Measurements from ENCODE around the gene COX8C.
"Not testable (repeated sequence)": the region's sequence is repeated elsewhere in the genome, so short reads cannot be mapped to it uniquely, and the experiment has no call there.

COX8C gene

DNA sequence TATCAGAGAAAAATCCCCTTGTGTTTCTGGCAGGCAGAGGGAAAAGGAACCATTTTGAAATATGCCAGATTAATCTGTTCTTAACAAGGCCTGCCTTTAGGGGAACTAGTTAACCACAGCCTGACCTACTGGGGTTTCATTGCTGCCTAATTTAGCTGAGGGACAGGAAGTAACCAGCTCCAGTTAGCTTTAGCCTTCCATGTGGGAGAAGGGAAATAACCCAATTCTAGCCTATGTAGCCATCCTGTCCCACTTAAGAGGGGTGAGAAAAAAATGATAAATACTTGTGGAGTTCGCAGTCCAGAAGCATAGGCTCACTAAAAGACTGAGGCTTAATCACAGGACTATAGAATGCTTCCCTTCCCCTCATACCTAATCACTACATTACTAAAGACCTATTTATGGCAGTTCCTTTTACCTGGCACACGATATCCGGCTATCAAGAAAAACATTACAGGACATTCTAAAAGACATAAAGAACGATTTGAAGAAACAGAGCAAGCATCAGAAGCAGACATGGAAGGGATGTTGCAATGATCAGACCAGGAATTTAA lies 22.8 kb downstream of the COX8C start:
- no peak for DNase-seq
- no peak for TF ChIP-seq POLR2A (IDR thresholded peaks at IDR 0.05; ENCODE audit: low read length)
- no peak for TF ChIP-seq GATA1 (IDR thresholded peaks at IDR 0.05; ENCODE audit: low read depth, low read length)

DNA sequence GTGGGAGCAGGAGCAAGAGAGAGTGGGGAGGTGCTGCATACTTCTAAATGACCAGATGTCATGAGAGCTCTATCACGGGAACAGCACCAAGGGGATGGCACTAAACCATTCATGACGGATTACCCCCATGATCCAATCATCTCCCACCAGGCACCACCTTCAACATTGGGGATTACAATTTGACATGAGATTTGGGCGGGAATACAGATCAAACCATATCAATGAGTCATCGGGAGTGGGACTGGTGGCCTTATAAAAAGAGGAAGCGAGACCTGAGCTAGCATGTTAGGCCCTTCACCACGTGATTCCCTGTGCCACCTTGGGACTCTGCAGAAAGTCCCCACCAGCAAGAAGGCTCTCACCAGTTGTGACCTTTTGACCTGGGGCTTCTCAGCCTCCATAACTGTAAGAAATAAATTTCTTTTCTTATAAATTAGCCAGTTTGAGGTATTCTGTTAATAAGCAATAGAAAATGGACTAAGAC lies 28.7 kb downstream of the COX8C start:
- no peak for DNase-seq
- TF ChIP-seq GATA1 (IDR thresholded peaks at IDR 0.05; ENCODE audit: low read depth, low read length) (no peak), POLR2A (IDR thresholded peaks at IDR 0.05; ENCODE audit: low read length) (no peak)

DNA sequence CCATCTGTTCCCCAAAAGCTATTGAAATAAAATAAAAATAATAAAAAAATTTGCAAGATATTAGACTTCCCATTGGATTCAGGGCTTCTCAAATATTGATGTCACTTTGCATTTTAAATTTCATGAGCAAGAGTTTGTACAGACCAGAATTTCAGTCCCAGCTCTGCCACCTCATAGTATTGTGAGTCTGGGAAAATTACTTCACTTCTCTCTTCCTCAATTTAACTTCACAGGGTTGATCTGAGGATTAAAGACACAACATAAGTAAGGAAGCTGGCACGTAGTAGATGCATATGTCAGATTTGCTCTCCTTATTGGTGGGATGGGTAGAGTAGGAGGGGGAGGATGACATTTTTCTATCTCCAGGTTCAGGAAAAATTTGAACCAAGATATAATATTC lies 32.8 kb downstream of the COX8C start:
- DNase-seq: no peak
- TF ChIP-seq POLR2A (IDR thresholded peaks at IDR 0.05; ENCODE audit: low read length): no peak
- TF ChIP-seq GATA1 (IDR thresholded peaks at IDR 0.05; ENCODE audit: low read depth, low read length): no peak

DNA sequence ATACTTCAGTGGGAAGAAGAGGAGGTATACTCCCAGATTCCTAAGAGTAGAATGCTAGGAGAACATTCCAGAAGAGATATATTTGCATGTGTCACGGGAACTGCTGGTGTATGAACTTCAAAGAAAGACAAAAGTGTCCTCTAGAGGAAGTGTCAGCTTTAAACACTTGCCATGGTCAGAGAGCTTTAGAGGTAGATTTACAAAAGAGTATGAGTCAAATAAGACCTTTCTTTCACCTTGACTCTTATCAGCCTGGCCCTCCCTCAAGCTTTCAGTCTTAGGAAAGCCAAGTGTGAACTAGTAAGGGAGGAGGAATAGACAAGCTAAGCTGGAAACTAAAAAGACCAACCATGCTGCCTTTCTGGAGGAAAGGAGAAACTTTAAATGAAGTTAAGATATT lies 34.7 kb downstream of the COX8C start:
- DNase-seq: no peak
- TF ChIP-seq GATA1 (IDR thresholded peaks at IDR 0.05; ENCODE audit: low read depth, low read length) (no peak), POLR2A (IDR thresholded peaks at IDR 0.05; ENCODE audit: low read length) (no peak)

DNA sequence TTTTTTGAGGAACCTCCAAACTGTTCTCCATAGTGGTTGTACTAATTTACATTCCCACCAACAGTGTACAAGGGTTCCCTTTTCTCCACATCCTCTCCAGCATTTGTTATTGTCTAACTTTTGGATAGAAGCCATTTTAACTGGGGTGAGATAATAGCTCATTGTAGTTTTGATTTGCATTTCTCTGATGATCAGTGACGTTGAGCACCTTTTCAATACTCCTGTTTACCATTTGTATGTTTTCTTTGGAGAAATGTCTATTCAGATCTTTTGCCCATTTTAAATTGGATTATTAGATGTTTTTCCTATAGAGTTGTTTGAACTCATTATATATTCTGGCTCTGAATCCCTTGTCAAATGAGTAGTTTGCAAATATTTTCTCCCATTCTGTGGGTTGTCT lies 37.3 kb downstream of the COX8C start:
- not testable (repeated sequence) for DNase-seq

DNA sequence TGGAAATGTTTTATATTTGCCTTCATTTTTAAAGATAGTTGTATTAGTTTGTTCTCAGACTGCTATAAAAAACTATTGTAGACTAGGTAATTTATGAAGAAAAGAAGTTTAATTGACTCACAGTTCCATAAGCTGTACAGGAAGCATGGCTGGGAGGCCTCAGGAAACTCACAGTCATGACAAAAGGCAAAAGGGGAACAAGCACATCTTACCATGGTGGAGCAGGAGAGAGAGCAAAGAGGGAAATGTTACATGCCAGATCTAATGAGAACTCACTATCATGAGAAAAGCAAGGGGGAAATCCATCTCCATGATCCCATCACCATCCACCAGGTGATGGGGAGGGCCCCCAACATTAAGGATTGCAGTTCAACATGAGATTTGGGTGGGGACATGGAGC lies 48.2 kb downstream of the COX8C start:
- no peak for TF ChIP-seq POLR2A (IDR thresholded peaks at IDR 0.05; ENCODE audit: low read length)
- TF ChIP-seq GATA1 (IDR thresholded peaks at IDR 0.05; ENCODE audit: low read depth, low read length): no peak
- no peak for DNase-seq

DNA sequence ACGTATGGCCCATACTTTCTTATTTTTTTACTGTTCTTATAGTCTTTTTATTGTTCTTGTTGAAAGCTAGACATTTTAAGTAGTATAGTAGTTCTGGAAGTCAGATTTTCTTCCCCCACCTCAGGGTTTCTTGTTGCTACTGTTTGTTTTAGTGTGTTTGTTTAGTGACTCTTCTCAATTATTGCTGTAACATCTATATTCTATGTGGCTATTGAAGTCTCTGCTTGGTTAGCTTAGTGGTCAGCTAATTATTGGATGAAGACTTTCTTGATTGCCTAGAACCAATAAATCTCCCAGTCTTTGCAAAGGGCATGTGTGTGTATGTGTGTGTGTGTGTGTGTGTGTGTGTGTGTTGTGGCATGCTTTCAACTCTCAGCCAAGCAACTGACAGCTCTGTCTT lies 49.5 kb downstream of the COX8C start:
- TF ChIP-seq POLR2A (IDR thresholded peaks at IDR 0.05; ENCODE audit: low read length): no peak
- no peak for TF ChIP-seq GATA1 (IDR thresholded peaks at IDR 0.05; ENCODE audit: low read depth, low read length)
- no peak for DNase-seq
